Measurements from ENCODE around the gene CD58.

DNA sequence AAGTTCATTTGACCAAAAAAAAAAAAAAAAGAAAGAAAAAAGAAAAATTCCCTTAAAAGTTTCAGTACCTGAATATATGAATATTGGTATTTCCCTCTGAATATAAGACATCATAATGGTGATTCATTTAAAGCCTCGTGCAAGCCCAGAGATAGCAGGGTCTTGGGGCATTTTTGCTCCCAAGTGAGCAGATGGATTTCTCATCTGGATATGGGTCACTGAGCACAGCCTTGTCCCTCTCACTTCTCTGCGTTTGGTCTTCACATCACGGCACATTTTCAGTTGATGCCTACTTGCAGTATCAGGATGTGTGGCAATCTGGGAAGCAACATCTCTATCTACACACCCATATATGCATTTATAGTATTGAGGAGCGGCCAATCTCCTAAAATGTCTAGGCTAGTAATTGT, 12.7 kb downstream of the CD58 start:
- TF ChIP-seq, protein P1, sequence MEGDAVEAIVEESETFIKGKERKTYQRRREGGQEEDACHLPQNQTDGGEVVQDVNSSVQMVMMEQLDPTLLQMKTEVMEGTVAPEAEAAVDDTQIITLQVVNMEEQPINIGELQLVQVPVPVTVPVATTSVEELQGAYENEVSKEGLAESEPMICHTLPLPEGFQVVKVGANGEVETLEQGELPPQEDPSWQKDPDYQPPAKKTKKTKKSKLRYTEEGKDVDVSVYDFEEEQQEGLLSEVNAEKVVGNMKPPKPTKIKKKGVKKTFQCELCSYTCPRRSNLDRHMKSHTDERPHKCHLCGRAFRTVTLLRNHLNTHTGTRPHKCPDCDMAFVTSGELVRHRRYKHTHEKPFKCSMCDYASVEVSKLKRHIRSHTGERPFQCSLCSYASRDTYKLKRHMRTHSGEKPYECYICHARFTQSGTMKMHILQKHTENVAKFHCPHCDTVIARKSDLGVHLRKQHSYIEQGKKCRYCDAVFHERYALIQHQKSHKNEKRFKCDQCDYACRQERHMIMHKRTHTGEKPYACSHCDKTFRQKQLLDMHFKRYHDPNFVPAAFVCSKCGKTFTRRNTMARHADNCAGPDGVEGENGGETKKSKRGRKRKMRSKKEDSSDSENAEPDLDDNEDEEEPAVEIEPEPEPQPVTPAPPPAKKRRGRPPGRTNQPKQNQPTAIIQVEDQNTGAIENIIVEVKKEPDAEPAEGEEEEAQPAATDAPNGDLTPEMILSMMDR (IDR thresholded peaks at IDR 0.05), result no peak
- TF ChIP-seq, protein P2, sequence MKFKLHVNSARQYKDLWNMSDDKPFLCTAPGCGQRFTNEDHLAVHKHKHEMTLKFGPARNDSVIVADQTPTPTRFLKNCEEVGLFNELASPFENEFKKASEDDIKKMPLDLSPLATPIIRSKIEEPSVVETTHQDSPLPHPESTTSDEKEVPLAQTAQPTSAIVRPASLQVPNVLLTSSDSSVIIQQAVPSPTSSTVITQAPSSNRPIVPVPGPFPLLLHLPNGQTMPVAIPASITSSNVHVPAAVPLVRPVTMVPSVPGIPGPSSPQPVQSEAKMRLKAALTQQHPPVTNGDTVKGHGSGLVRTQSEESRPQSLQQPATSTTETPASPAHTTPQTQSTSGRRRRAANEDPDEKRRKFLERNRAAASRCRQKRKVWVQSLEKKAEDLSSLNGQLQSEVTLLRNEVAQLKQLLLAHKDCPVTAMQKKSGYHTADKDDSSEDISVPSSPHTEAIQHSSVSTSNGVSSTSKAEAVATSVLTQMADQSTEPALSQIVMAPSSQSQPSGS (CRISPR knock-in tag; IDR thresholded peaks at IDR 0.05; ENCODE audit: borderline replicate concordance, low read depth), result no peak
- no peak for TF ChIP-seq FOXJ3 (CRISPR knock-in tag; IDR thresholded peaks at IDR 0.05; ENCODE audit: borderline replicate concordance)
- no peak for TF ChIP-seq TEAD4 (CRISPR knock-in tag; IDR thresholded peaks at IDR 0.05)
- no peak for TF ChIP-seq KAT7 (CRISPR knock-in tag; IDR thresholded peaks at IDR 0.05; ENCODE audit: borderline replicate concordance)
- TF ChIP-seq, protein P3, sequence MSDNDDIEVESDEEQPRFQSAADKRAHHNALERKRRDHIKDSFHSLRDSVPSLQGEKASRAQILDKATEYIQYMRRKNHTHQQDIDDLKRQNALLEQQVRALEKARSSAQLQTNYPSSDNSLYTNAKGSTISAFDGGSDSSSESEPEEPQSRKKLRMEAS (CRISPR knock-in tag; IDR thresholded peaks at IDR 0.05), result no peak
- TF ChIP-seq, protein P4, sequence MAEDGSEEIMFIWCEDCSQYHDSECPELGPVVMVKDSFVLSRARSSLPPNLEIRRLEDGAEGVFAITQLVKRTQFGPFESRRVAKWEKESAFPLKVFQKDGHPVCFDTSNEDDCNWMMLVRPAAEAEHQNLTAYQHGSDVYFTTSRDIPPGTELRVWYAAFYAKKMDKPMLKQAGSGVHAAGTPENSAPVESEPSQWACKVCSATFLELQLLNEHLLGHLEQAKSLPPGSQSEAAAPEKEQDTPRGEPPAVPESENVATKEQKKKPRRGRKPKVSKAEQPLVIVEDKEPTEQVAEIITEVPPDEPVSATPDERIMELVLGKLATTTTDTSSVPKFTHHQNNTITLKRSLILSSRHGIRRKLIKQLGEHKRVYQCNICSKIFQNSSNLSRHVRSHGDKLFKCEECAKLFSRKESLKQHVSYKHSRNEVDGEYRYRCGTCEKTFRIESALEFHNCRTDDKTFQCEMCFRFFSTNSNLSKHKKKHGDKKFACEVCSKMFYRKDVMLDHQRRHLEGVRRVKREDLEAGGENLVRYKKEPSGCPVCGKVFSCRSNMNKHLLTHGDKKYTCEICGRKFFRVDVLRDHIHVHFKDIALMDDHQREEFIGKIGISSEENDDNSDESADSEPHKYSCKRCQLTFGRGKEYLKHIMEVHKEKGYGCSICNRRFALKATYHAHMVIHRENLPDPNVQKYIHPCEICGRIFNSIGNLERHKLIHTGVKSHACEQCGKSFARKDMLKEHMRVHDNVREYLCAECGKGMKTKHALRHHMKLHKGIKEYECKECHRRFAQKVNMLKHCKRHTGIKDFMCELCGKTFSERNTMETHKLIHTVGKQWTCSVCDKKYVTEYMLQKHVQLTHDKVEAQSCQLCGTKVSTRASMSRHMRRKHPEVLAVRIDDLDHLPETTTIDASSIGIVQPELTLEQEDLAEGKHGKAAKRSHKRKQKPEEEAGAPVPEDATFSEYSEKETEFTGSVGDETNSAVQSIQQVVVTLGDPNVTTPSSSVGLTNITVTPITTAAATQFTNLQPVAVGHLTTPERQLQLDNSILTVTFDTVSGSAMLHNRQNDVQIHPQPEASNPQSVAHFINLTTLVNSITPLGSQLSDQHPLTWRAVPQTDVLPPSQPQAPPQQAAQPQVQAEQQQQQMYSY (CRISPR knock-in tag; IDR thresholded peaks at IDR 0.05), result no peak
- no peak for TF ChIP-seq NFE2L1 (CRISPR knock-in tag; IDR thresholded peaks at IDR 0.05)
- no peak for TF ChIP-seq NR1H2 (CRISPR knock-in tag; IDR thresholded peaks at IDR 0.05)
- no peak for TF ChIP-seq MYBL2 (CRISPR knock-in tag; IDR thresholded peaks at IDR 0.05)
